DMS114 treated with DMSO at 0.1 percent for 48 hours (cell line): ENCODE measurements around the gene C1QTNF12.

Source experiments
- DNase-seq: peaks from one replicate; lab custom pipeline; 2025; ENCODE audit not compliant: unreplicated experiment; lab: John Stamatoyannopoulos, UW

The C1QTNF12 gene

GRCh38 chr1:1215080-1215676, 31.3 kb downstream of the C1QTNF12 start:
- no peak for DNase-seq

- DNase-seq = no peak
Measured at GRCh38 chr1:1213345-1214265, 32.9 kb downstream of the C1QTNF12 start, which contains the start of gene TNFRSF4. TSS of gene TNFRSF4 (minus strand) at chr1:1214153. CDS start at chr1:1214127, 26 bp downstream.

- DNase-seq = no peak
Measured at GRCh38 chr1:1212780-1213344, 33.7 kb downstream of the C1QTNF12 start.

- no peak for DNase-seq
Measured at GRCh38 chr1:1211541-1212441, 34.7 kb downstream of the C1QTNF12 start.

GRCh38 chr1:1210726-1211540, 35.6 kb downstream of the C1QTNF12 start:
- no peak for DNase-seq

- DNase-seq = no peak
Measured at GRCh38 chr1:1208713-1209433, 37.6 kb downstream of the C1QTNF12 start.

GRCh38 chr1:1207571-1207892, 39.0 kb downstream of the C1QTNF12 start:
- no peak for DNase-seq

- DNase-seq = no peak
Measured at GRCh38 chr1:1206966-1207531, 39.5 kb downstream of the C1QTNF12 start.

- DNase-seq = no peak
Measured at GRCh38 chr1:1206376-1206965, 40.1 kb downstream of the C1QTNF12 start, which contains the start of gene TNFRSF18. TSS of gene TNFRSF18 (minus strand) at chr1:1206592. CDS start at chr1:1206571, 21 bp downstream.

GRCh38 chr1:1205769-1206375, 40.6 kb downstream of the C1QTNF12 start:
- no peak for DNase-seq

GRCh38 chr1:1204998-1205768, 41.3 kb downstream of the C1QTNF12 start:
- no peak for DNase-seq

GRCh38 chr1:1204425-1204920, 42.0 kb downstream of the C1QTNF12 start:
- no peak for DNase-seq

GRCh38 chr1:1203561-1204424, 42.7 kb downstream of the C1QTNF12 start:
- DNase-seq = no peak

- no peak for DNase-seq
Measured at GRCh38 chr1:1202831-1203560, 43.5 kb downstream of the C1QTNF12 start.

- DNase-seq = no peak
Measured at GRCh38 chr1:1200876-1201810, 45.4 kb downstream of the C1QTNF12 start.
